Heart right ventricle (tissue), 16 donors: Measurements from ENCODE around the gene PLEKHM3. TPM values are rescaled to one million over a fixed set of nuclear protein-coding genes. Genes with fewer than 3 reads are reported as not detected.
A peak's percentile ranks its signal among the peaks of the same experiment; 100 is the strongest.

Experiments used
- ATAC-seq, 8 donors: fragments of 200-7000 bp; cut with Tn5 transposase; one replicate each; pipeline ENCODE4 v1.9.1; 2020; ENCODE audit warnings: mild to moderate bottlenecking in 8 of 8, moderate library complexity in 8 of 8, moderate number of reproducible peaks in 1 of 8
- DNase-seq, 2 donors: peaks; one replicate each; pipeline ENCODE4 v3.0.0-alpha.2; 2020
- H3K27ac ChIP-seq, 10 donors: fragments of 200-600 bp; sonication (generic) in 2 of 10; one replicate each; pipeline versions ENCODE4 v1.5.0 to v1.8.0; 2020 to 2022; ENCODE audit warnings: mild to moderate bottlenecking in 3 of 10
- H3K27me3 ChIP-seq, 7 donors: fragments of 200-600 bp; one replicate each; pipeline ENCODE4 v1.8.0; 2021 to 2022; ENCODE audit warnings: mild to moderate bottlenecking in 2 of 7
- H3K36me3 ChIP-seq, 9 donors: fragments of 200-600 bp; sonication (generic) in 1 of 9; one replicate each; pipeline versions ENCODE4 v1.5.0 to v1.8.0; 2020 to 2022; ENCODE audit warnings: mild to moderate bottlenecking in 2 of 9
- H3K4me1 ChIP-seq, 9 donors: fragments of 200-600 bp; sonication (generic) in 1 of 9; one replicate each; pipeline versions ENCODE4 v1.5.0 to v1.8.0; 2020 to 2022; ENCODE audit warnings: mild to moderate bottlenecking in 4 of 9
- H3K4me3 ChIP-seq, 10 donors: fragments of 200-600 bp; sonication (generic) in 2 of 10; one replicate each; pipeline versions ENCODE4 v1.5.0 to v1.8.0; 2020 to 2022; ENCODE audit warnings: mild to moderate bottlenecking in 7 of 10, moderate library complexity in 2 of 10
- H3K9me3 ChIP-seq, 11 donors: fragments of 200-600 bp in 10 of 11; sonication (generic) in 2 of 11; one replicate each; pipeline versions ENCODE4 v1.5.0 to v1.8.0; 2013 to 2022; ENCODE audit warnings: mild to moderate bottlenecking in 2 of 11, control low read depth in 1 of 11, moderate library complexity in 1 of 11
- WGBS, 2 donors: extraction: QIAGEN DNeasy Blood & Tissue Kit; methylation state at CpG; one replicate each; pipeline ENCODE4 v1.1.7; 2013; ENCODE audit warnings: inconsistent platforms in 1 of 2; 5-methylcytosine and 5-hydroxymethylcytosine counted together
- intact Hi-C, 10 donors: fragments of 100-400 bp; cut with DNase I; formaldehyde crosslinking; loops; one replicate each; pipeline versions ENCODE4 v1.11.1 to v1.14.2; 2022
- polyA plus RNA-seq, 2 donors: library from polyadenylated mRNA; stranded (reverse); fragments of 200-250 nt; gene quantifications; one replicate each; pipeline ENCODE4 v1.2.3, GENCODE V29; 2013
- total RNA-seq, 10 donors: library from RNA; stranded (reverse); fragmentation: NEBNext Ultra II Directional in 3 of 10; extraction: Animal tissue kit (Norgen Biotek cat#: 25700) in 3 of 10; gene quantifications; one replicate each; pipeline versions ENCODE4 v1.2.1 to v1.2.4, GENCODE V29; 2021 to 2023
- TF ChIP-seq, protein P1 (sequence below), 9 donors: fragments of 200-600 bp; sonication (generic) in 2 of 9; IDR thresholded peaks; one replicate each; pipeline versions ENCODE4 v1.5.0 to v1.8.0; 2021 to 2022; ENCODE audit warnings: antibody characterized with exemption in 9 of 9, mild to moderate bottlenecking in 5 of 9, moderate library complexity in 1 of 9
- donor health status: Arrhythmogenic right ventricular cardiomyopathy.
- donor health status: ischemic (EF 13 %, LVEDD 7.1; RV severe dilation, severe dysfunction).
- donor health status: healthy with polysubstance abuse.
- donor health status: DM: no; HTN: yes; CAD: no.
- donor health status: DM: no; HTN: no; CAD: no.
- donor health status: ischemic (EF 25% LVEDD 6.9; RV normal size, moderate dysfunction).
- donor health status: ischemic (EF 25% LVEDD 5.7; RV mildly dilated, moderate dysfunction).
- donor health status: healthy.
- donor health status: DM: yes; HTN: yes; CAD: no.
- donor health status: Ischemic cardiomyopathy.
- donor health status: ischemic (EF 35%, LVEDD 5.7; RV mildly dilated, moderate dysfunction).
- donor health status: nonischemic (EF 11% LVEDD 7.7; RV severe dilation, severe dysfunction).
- donor health status: DM: yes; HTN: yes; CAD: no.
- donor health status: PGD.
- donor health status: ischemic (EF 29% LVEDD 5.4; RV normal size, mild dysfunction).
- donor health status: nonischemic (EF 23%, LVEDD 6.1; RV moderate dilation, normal function).

PLEKHM3 gene
- total and polyA plus RNA-seq, 12 donors: 2.5 to 16.2 (median 14.9) TPM

DNA sequence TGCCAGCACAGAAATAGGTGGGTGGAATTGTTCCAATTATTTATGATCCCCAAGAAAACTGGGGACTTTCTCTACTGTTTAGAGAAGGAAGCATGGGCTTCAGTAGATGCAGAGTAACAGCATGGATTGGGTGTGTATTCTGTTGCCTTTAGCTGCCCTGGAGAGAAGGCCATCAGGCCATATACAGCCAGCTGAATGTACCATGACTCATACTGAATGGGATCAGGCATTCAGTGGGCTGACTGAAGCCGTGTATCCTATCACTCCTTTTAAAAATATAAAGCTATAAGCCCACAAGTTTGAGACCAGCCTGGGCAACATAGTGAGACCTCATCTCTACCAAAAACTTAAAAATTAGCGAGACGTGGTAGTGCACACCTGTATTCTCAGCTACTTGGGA, 16.7 kb upstream of the PLEKHM3 start:
- Histone ChIP-seq H3K9me3 (no peaks in the 10 kb centered on the region), H3K4me1 (peaks cover 0 to 3% (median 0%) of the 10 kb centered on the region in 9 donors), H3K27me3 (no peaks in the 10 kb centered on the region), H3K27ac (no peak overlapping the region), H3K36me3 (no peaks in the 10 kb centered on the region), H3K4me3 (no peak overlapping the region)
- DNase-seq (no peak), ATAC-seq (no peak)
- 77 to 78% methylated on average over 3 of the region's 3 CpGs for WGBS, 2 donors
- intact Hi-C loops: loop anchor here in 5 of 10 donors (5.0 to 10.0 kb wide), 2 partner anchors 295 to 297 kb away; no protein-coding TSS in a partner anchor
- TF ChIP-seq, protein P1, sequence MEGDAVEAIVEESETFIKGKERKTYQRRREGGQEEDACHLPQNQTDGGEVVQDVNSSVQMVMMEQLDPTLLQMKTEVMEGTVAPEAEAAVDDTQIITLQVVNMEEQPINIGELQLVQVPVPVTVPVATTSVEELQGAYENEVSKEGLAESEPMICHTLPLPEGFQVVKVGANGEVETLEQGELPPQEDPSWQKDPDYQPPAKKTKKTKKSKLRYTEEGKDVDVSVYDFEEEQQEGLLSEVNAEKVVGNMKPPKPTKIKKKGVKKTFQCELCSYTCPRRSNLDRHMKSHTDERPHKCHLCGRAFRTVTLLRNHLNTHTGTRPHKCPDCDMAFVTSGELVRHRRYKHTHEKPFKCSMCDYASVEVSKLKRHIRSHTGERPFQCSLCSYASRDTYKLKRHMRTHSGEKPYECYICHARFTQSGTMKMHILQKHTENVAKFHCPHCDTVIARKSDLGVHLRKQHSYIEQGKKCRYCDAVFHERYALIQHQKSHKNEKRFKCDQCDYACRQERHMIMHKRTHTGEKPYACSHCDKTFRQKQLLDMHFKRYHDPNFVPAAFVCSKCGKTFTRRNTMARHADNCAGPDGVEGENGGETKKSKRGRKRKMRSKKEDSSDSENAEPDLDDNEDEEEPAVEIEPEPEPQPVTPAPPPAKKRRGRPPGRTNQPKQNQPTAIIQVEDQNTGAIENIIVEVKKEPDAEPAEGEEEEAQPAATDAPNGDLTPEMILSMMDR (IDR thresholded peaks at IDR 0.05): no peak

DNA sequence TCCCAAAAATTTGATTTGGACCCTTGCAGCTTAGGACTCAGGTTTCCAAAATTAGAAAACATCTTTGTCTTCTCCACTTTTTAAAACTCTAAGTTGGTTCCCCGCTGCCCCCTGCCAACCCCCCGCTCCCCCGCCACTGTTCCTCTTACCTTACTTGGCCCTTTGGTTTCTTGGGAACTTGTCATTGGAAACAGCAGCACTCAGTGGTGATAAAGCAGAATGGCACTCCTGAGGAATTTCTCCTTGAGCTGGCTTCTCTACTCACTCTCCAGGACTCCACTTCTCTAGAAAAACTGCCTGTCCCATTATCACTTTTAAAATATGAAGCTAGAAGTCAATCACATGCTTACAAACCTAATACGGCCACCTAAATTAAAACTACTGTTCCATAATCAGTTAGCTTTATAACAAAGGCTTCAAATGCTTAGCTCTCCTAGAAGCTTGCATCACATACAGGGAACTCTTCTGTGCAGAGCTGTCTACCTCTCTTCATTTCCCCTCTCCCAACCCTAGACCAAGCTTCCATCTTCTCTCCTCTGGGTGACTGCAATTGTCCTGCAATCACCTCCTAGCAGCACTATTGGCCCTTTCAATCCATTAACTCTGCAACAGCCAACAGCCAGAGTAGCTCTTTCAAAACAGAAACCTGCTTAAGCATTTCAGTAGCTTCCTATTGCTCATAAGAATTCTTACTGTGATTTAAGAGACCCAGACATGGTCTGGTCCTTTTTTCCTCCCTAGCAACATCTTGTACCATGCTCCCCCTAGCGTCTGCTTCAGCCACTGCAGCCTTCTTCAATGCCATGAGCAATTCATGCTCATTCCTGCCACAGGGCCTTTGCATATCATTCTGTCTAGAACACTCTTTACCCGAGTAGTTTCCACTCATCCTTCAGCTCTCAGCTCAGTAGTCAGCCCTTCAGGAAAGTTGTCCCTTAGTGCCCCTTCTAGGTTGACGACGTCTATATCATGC, 15.2 kb upstream of the PLEKHM3 start:
- 35 to 45% methylated on average over 8 of the region's 8 CpGs for WGBS, 2 donors
- H3K27me3 ChIP-seq: no peaks in the 10 kb centered on the region
- ATAC-seq (peak in 7 of 8 donors; percentile 56 to 78 (median 72)), DNase-seq (peak; percentile 48 to 65)
- H3K4me3 ChIP-seq: no peak overlapping the region
- H3K36me3 ChIP-seq: no peaks in the 10 kb centered on the region
- no peaks in the 10 kb centered on the region for H3K9me3 ChIP-seq
- H3K27ac ChIP-seq: no peak overlapping the region
- intact Hi-C loops: loop anchor here in 5 of 10 donors (5.0 to 10.0 kb wide), 2 partner anchors 293 to 296 kb away; no protein-coding TSS in a partner anchor
- peaks cover 0 to 3% (median 0%) of the 10 kb centered on the region in 9 donors for H3K4me1 ChIP-seq
- TF ChIP-seq, protein P1 (IDR thresholded peaks at IDR 0.05): peak; percentile 55 to 77 (median 66)

DNA sequence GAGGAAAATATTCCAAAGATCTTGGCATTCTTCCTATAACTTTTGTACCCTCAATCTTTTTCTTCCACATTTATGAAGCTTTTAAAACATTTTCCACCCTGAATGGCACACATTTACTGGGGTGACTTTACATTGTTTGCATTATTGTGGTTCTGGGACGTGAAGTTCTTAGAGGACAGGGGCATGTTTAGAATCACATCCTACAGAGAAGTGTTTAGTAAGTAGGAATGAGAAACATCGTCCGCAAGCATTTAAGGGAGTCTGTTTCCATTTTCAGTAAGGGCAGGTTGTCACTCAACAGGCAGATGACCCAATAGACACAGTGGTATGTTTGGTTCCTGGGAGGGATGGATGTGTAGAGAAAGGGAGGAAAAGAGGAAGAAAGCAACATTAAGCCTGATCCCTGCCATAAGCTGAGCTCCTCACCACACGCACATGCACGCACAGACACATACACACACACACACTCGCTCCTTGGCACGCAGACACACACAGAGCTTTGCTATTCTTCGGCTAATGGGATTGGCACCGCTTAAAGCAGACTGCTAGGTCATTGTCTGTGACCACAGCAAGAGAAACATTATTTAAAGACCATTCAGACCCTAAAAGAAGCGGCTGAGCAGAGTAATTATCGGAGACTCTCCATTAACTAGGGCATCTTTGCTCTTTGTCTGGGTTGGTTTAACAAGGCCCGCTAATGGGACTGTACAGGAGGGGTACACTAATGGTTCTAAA, 14.2 kb upstream of the PLEKHM3 start:
- Histone ChIP-seq H3K27me3 (no peaks in the 10 kb centered on the region), H3K9me3 (peaks cover 0 to 1% (median 0%) of the 10 kb centered on the region in 11 donors), H3K4me1 (peaks cover 0 to 3% (median 0%) of the 10 kb centered on the region in 9 donors), H3K36me3 (no peaks in the 10 kb centered on the region), H3K4me3 (no peak overlapping the region), H3K27ac (no peak overlapping the region)
- TF ChIP-seq, protein P1 (IDR thresholded peaks at IDR 0.05): no peak
- WGBS, 2 donors: 87 to 88% methylated on average over 12 of the region's 12 CpGs
- no peak for ATAC-seq
- DNase-seq: no peak
- intact Hi-C loops: loop anchor here in 8 of 10 donors (5.0 to 10.0 kb wide), 3 partner anchors 65 to 295 kb away; no protein-coding TSS in a partner anchor
